Effector memory CD8-positive, alpha-beta T cell (primary cell): Measurements from ENCODE around the gene SPRR2B.
"Not testable (repeated sequence)": the region's sequence is repeated elsewhere in the genome, so short reads cannot be mapped to it uniquely, and the experiment has no call there.

Experiments
- ATAC-seq: fragments of 150-1000 bp; cut with Tn5 transposase; replicated peaks from 2 replicates; pipeline ENCODE4 v1.10.0; 2021; ENCODE audit warnings: mild to moderate bottlenecking, moderate library complexity
- DNase-seq, 3 experiments: peaks; one replicate each; pipeline ENCODE4 v3.0.0; 2021
- H3K27ac Mint-ChIP-seq, 2 donors: one replicate each; pipeline ENCODE4 v1.8.0; 2022; ENCODE audit warnings: mild to moderate bottlenecking in 2 of 2, mixed read lengths in 2 of 2, moderate library complexity in 2 of 2
- H3K27me3 Mint-ChIP-seq, 2 donors: one replicate each; pipeline ENCODE4 v1.8.0; 2022; ENCODE audit warnings: mixed read lengths in 2 of 2
- H3K36me3 Mint-ChIP-seq: one replicate; pipeline ENCODE4 v1.8.0; 2022; ENCODE audit warnings: mild to moderate bottlenecking, moderate library complexity, mixed read lengths; ENCODE audit not compliant: insufficient read depth
- H3K4me1 Mint-ChIP-seq, 2 donors: one replicate each; pipeline ENCODE4 v1.8.0; 2022; ENCODE audit warnings: low read depth in 2 of 2, mixed read lengths in 2 of 2
- H3K4me3 Mint-ChIP-seq, 2 donors: one replicate each; pipeline ENCODE4 v1.8.0; 2022; ENCODE audit warnings: mild to moderate bottlenecking in 2 of 2, mixed read lengths in 2 of 2, moderate library complexity in 2 of 2
- H3K9me3 Mint-ChIP-seq, 2 donors: one replicate each; pipeline ENCODE4 v1.8.0; 2022; ENCODE audit warnings: mixed read lengths in 2 of 2

SPRR2B gene

DNA sequence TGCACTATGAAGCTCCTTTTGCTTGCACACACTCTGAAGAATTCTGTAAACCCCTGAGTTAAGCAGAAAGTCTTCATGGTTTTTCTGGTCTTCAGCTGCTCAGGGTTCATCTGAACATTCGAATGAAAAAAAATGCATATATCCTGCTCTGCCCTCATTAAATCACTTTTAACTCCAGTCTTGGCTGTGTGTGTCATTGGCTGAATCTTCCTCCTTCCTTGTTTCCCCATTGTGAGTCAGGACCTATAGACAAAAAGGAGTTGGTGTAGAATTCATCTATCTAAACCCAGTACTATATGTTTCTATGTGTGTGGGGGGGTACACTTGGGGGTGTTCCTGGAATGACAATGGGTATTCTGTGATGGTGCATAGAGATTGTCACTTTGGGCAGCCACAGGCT lies 47.0 kb downstream of the SPRR2B start:
- no peaks in the 10 kb centered on the region for H3K4me1 Mint-ChIP-seq
- DNase-seq (no peak), ATAC-seq (no peak)
- H3K27me3 Mint-ChIP-seq: peaks cover 50 to 69% of the 10 kb centered on the region in 2 donors
- H3K36me3 Mint-ChIP-seq: no peaks in the 10 kb centered on the region
- no peak overlapping the region for H3K4me3 Mint-ChIP-seq
- no peak overlapping the region for H3K27ac Mint-ChIP-seq
- peaks cover 1 to 13% of the 10 kb centered on the region in 2 donors for H3K9me3 Mint-ChIP-seq

DNA sequence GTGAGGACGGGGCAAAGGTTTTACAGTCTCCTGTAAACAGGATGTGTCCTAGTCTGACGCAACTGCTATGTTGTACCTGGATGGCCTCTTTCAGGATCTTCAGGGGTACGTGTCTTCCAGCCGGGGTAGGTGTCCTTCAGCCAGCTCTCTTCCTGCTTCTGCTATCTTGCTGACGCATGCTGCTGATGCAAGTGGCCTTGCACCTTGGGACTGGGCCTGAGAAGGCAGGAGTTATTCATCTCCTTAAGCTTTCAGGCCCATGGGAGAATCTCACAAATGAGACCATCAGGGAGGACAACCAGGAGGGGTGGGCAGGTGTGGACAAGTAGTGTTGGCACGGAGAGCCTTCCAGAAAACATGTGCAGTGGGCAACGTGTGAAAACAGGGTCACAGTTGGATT lies 48.3 kb downstream of the SPRR2B start:
- H3K27me3 Mint-ChIP-seq: peaks cover 44 to 65% of the 10 kb centered on the region in 2 donors
- ATAC-seq: no peak
- no peak overlapping the region for H3K4me3 Mint-ChIP-seq
- DNase-seq: no peak
- H3K9me3 Mint-ChIP-seq: peaks cover 0 to 3% of the 10 kb centered on the region in 2 donors
- H3K36me3 Mint-ChIP-seq: no peaks in the 10 kb centered on the region
- H3K4me1 Mint-ChIP-seq: no peaks in the 10 kb centered on the region
- no peak overlapping the region for H3K27ac Mint-ChIP-seq

DNA sequence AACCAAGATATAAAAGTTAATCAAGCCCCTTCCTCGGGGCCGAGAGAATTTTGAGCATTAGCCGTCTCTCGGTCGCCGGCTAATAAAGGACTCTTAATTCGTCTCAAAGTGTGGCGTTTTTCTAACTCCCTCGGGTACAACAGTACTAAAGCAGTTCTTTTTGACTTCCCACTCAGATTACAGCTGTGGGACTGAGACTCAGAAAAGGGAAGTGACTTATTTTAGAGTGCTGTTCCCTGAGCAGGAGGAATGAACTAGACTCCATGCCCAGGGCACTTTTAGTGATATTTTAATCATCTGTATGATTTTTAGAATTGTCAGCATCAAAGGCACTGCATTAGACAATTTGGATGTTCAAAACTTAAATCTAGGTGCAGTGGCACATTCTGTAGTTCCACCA lies 49.1 kb downstream of the SPRR2B start:
- not testable (repeated sequence) for ATAC-seq, DNase-seq, H3K4me1 Mint-ChIP-seq, H3K4me3 Mint-ChIP-seq, H3K27ac Mint-ChIP-seq, H3K36me3 Mint-ChIP-seq, H3K9me3 Mint-ChIP-seq
- H3K27me3 Mint-ChIP-seq: peaks cover 41 to 67% of the 10 kb centered on the region in 2 donors

DNA sequence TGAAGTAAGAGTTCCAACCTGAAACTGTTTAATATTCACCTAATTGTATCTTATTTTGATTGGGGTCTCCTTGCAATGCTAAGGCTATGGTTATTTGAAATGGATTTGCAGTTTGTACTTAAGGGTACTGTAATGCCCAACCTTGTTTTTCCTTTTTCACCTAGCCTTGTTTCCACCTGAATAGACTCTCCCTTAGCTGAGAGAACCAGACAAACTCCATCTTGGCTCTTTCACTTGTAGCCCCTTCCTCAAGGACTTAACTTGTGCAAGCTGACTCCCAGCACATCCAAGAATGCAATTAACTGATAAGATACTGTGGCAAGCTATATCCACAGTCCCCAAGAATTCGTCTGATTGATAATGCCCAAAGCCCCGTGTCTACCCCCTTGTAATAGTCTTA lies 49.6 kb downstream of the SPRR2B start:
- not testable (repeated sequence) for DNase-seq, H3K36me3 Mint-ChIP-seq, H3K27ac Mint-ChIP-seq, H3K4me3 Mint-ChIP-seq, H3K4me1 Mint-ChIP-seq, H3K9me3 Mint-ChIP-seq, ATAC-seq
- H3K27me3 Mint-ChIP-seq: peaks cover 41 to 65% of the 10 kb centered on the region in 2 donors
